ENCODE data around the gene WDR82.

The WDR82 gene

GRCh38 chr3:52259035-52259434, 19.4 kb downstream of the WDR82 start:
- peak; percentile 21 for ATAC-seq
- Mint-ChIP-seq H3K4me3 (no peak overlapping the region), H3K9me3 (no peaks in the 10 kb centered on the region), H3K27ac (peak overlapping the region; percentile 87), H3K36me3 (peaks cover 100% of the 10 kb centered on the region), H3K4me1 (peaks cover 81% of the 10 kb centered on the region)
- DNase-seq (ENCODE audit: low spot score in 2 of 2), result no peak

DNA sequence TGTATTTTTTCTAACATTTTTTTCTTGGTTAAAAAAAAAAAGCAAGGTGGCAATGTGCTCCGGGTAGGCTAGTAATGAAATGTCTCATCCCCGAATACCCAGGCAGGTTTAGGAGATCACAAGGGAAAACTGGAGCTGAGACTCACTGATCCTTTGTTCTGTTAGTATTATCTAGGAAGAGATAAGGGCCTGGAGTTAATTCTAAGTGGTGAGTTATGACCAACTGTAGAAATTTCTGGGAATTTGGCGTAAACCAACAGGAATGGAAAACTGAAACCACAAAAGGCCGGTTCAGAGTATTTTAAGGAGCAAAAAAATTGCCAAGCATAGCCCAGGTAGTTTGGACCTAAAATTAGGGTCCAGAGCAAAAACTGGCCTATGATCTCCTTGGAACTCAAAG, 20.5 kb downstream of the WDR82 start:
- ATAC-seq, result no peak
- Mint-ChIP-seq H3K4me1 (peaks cover 81% of the 10 kb centered on the region), H3K36me3 (peaks cover 100% of the 10 kb centered on the region), H3K9me3 (no peaks in the 10 kb centered on the region), H3K27ac (peak overlapping the region; percentile 87), H3K4me3 (no peak overlapping the region)
- no peak for DNase-seq (ENCODE audit: low spot score in 2 of 2)

DNA sequence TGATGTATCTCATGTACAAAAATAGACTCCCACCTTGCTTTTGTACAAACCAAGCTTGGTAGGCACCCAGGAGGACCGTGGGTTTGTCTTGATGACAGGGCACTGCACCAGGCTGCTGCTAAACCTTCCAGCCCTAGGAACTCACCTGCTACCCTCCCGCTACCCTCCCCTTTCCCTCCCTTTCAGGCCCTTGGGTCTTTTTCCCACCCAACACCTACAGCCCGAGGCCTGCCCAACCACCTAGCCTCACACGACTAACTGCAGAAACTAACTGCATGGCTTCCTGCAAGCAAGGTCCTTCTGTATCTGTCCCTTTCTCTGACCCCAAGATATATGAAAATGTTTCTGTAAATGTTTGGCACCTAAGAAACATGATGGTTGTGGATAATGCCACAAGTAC, 21.8 kb downstream of the WDR82 start:
- ATAC-seq, result no peak
- DNase-seq (ENCODE audit: low spot score in 2 of 2), result no peak
- Mint-ChIP-seq H3K4me1 (peaks cover 86% of the 10 kb centered on the region), H3K36me3 (peaks cover 100% of the 10 kb centered on the region), H3K27ac (peak overlapping the region; percentile 87), H3K4me3 (no peak overlapping the region), H3K9me3 (no peaks in the 10 kb centered on the region)

- Mint-ChIP-seq H3K27ac (peak overlapping the region; percentile 96), H3K4me3 (no peak overlapping the region), H3K36me3 (peaks cover 100% of the 10 kb centered on the region), H3K9me3 (no peaks in the 10 kb centered on the region), H3K4me1 (peaks cover 86% of the 10 kb centered on the region)
- ATAC-seq (no peak), DNase-seq (ENCODE audit: low spot score in 2 of 2) (no peak)
Observed at GRCh38 chr3:52256159-52256558, 22.3 kb downstream of the WDR82 start.

DNA sequence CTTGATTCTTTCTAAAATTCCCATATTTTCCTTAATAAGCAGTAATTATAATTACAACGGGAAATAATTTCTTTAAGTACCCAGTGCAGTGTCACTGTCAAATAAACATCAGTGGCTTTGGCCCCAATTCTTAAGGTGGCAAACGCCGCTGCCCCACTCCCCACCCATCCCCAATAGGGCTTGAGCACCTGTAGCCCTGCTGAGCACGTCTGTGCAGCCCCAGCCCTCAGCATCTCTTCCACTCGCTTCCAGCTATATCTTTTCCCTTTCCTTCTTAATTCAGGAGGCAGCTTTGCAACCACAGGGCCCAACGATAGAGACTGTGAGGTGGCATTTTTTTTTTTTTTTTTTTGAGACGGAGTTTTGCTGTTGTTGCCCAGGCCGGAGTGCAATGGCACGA, 23.8 kb downstream of the WDR82 start:
- H3K9me3 Mint-ChIP-seq, result no peaks in the 10 kb centered on the region
- H3K4me3 Mint-ChIP-seq, result peak overlapping the region; percentile 73
- peak overlapping the region; percentile 96 for H3K27ac Mint-ChIP-seq
- DNase-seq (ENCODE audit: low spot score in 2 of 2), result no peak
- no peak for ATAC-seq
- H3K36me3 Mint-ChIP-seq, result peaks cover 100% of the 10 kb centered on the region
- H3K4me1 Mint-ChIP-seq, result peaks cover 92% of the 10 kb centered on the region

- H3K27ac Mint-ChIP-seq, result peak overlapping the region; percentile 96
- H3K9me3 Mint-ChIP-seq, result no peaks in the 10 kb centered on the region
- peak; percentile 97 for ATAC-seq
- peak; percentile 59 to 89 for DNase-seq (ENCODE audit: low spot score in 2 of 2)
- peaks cover 100% of the 10 kb centered on the region for H3K36me3 Mint-ChIP-seq
- H3K4me1 Mint-ChIP-seq, result peaks cover 92% of the 10 kb centered on the region
- H3K4me3 Mint-ChIP-seq, result peak overlapping the region; percentile 73
Observed at GRCh38 chr3:52253314-52254304, 24.8 kb downstream of the WDR82 start.

DNA sequence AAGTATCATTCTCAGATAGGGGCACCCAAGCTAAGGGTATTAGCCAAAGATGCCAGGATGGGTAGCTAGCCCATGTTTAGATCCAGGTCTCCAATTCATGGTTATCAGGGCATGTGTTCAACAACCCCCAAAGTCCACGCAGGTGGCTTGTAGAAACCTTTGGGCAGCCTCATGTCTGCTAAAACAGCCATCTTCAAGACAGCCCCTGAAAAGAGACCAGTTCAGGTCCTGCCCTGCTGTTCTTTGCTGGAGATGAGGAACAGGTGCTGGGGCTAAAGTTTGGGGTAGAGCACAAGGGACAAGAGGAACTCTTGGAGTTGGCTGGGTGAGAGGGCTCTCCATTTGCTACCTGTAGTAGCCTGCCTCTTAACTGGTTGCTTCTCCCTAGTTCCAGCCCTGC, 28.3 kb downstream of the WDR82 start:
- Mint-ChIP-seq H3K4me1 (peaks cover 82% of the 10 kb centered on the region), H3K36me3 (peaks cover 93% of the 10 kb centered on the region), H3K27ac (peak overlapping the region; percentile 96), H3K4me3 (peak overlapping the region; percentile 9), H3K9me3 (no peaks in the 10 kb centered on the region)
- DNase-seq (ENCODE audit: low spot score in 2 of 2), result no peak
- ATAC-seq, result no peak

GRCh38 chr3:52249683-52250082, 28.8 kb downstream of the WDR82 start:
- DNase-seq (ENCODE audit: low spot score in 2 of 2), result no peak
- H3K36me3 Mint-ChIP-seq, result peaks cover 93% of the 10 kb centered on the region
- peaks cover 82% of the 10 kb centered on the region for H3K4me1 Mint-ChIP-seq
- peak overlapping the region; percentile 9 for H3K4me3 Mint-ChIP-seq
- peak overlapping the region; percentile 96 for H3K27ac Mint-ChIP-seq
- no peaks in the 10 kb centered on the region for H3K9me3 Mint-ChIP-seq
- ATAC-seq, result no peak

GRCh38 chr3:52248816-52249547, 29.5 kb downstream of the WDR82 start:
- Mint-ChIP-seq H3K4me3 (peak overlapping the region; percentile 95), H3K27ac (peak overlapping the region; percentile 96), H3K36me3 (peaks cover 91% of the 10 kb centered on the region)

DNA sequence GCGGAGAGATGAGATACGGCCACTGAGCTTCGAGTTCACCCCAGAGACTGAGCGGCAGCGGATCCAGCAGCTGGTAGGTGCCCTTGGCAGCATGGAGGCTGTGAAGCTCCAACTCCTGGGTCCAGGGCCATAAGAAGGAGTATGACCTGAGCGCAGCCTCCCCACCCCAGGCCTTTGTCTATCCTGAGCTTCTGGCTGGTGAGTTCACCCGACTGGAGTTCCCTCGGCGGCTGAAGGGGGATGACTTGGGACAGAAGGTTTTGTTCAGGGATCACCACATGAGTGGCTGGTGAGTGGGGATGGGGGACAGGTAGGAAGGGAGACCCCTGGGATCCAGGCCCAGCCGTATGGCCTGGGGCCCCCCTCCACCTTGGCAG, 30.3 kb downstream of the WDR82 start:
- Mint-ChIP-seq H3K4me1 (peaks cover 82% of the 10 kb centered on the region), H3K27ac (peak overlapping the region; percentile 96), H3K9me3 (peaks cover 4% of the 10 kb centered on the region), H3K4me3 (peak overlapping the region; percentile 95), H3K36me3 (peaks cover 84% of the 10 kb centered on the region)
- DNase-seq (ENCODE audit: low spot score in 2 of 2) (no peak), ATAC-seq (no peak)

More at GRCh38 chr3:52248816-52249547, 29.5 kb downstream of the WDR82 start:
- no peaks in the 10 kb centered on the region for H3K9me3 Mint-ChIP-seq
- no peak for ATAC-seq
- peak in 1 of 2 donors; percentile 50 for DNase-seq (ENCODE audit: low spot score in 2 of 2)
- H3K4me1 Mint-ChIP-seq, result peaks cover 82% of the 10 kb centered on the region

- Mint-ChIP-seq H3K4me1 (peaks cover 79% of the 10 kb centered on the region), H3K36me3 (peaks cover 79% of the 10 kb centered on the region), H3K27ac (peak overlapping the region; percentile 96), H3K9me3 (peaks cover 4% of the 10 kb centered on the region), H3K4me3 (peak overlapping the region; percentile 95)
- ATAC-seq (no peak), DNase-seq (ENCODE audit: low spot score in 2 of 2) (peak in 1 of 2 donors; percentile 50)
Observed at GRCh38 chr3:52247409-52248164, 30.9 kb downstream of the WDR82 start.

GRCh38 chr3:52246728-52247408, 31.6 kb downstream of the WDR82 start:
- H3K36me3 Mint-ChIP-seq, result peaks cover 71% of the 10 kb centered on the region
- peak overlapping the region; percentile 96 for H3K27ac Mint-ChIP-seq

DNA sequence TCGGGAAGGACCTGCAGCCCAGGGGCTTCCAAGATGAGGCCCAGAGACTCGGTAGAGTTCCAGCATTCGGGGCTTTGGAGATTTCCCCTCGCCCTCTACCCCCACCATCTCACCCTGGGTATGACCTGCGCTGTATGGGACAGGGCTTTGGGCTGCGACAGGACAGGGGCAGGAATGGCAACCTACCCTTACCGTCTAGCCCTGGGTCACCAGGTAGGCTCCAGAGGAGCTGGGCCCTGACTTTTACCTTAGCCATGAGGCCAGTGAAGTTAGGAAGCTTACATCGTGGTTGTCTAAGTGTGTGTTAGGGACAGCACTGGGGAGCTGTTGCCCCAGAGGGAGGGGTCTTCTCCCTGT, 32.2 kb downstream of the WDR82 start:
- DNase-seq (ENCODE audit: low spot score in 2 of 2), result no peak
- H3K9me3 Mint-ChIP-seq, result peaks cover 4% of the 10 kb centered on the region
- peaks cover 65% of the 10 kb centered on the region for H3K36me3 Mint-ChIP-seq
- peak; percentile 19 for ATAC-seq
- peak overlapping the region; percentile 95 for H3K4me3 Mint-ChIP-seq
- H3K4me1 Mint-ChIP-seq, result peaks cover 82% of the 10 kb centered on the region
- H3K27ac Mint-ChIP-seq, result peak overlapping the region; percentile 96

More at GRCh38 chr3:52246728-52247408, 31.6 kb downstream of the WDR82 start:
- DNase-seq (ENCODE audit: low spot score in 2 of 2) (peak in 1 of 2 donors; percentile 68), ATAC-seq (peak; percentile 4)
- Mint-ChIP-seq H3K4me1 (peaks cover 77% of the 10 kb centered on the region), H3K9me3 (peaks cover 4% of the 10 kb centered on the region), H3K4me3 (peak overlapping the region; percentile 95)
